H1 (cell line): ENCODE data around the gene FLVCR2. TPM values are rescaled to one million over a fixed set of nuclear protein-coding genes. Genes with fewer than 3 reads are reported as not detected.

Experiments used
- CTCF ChIA-PET: fragments of 300-600 bp; sonication (Branson Sonifier 250); formaldehyde crosslinking; loops from one replicate; lab custom pipeline; 2021; ENCODE audit not compliant: partially characterized antibody; lab: Charles Lee
- POLR2A ChIA-PET: fragments of 300-600 bp; sonication (Branson Sonifier 250); formaldehyde crosslinking; loops from one replicate; lab custom pipeline; 2021; ENCODE audit warnings: inconsistent platforms; ENCODE audit not compliant: partially characterized antibody; lab: Charles Lee
- DNase-seq, 2 experiments: peaks; one replicate each; pipeline versions ENCODE4 v3.0.0 to v3.0.0-alpha.2; 2010 to 2022; ENCODE audit warnings: low spot score in 2 of 2, low read depth in 1 of 2, mixed read lengths in 1 of 2
- FAIRE-seq: peaks from 2 replicates; lab custom pipeline; 2011; peaks lifted over from hg19 to GRCh38; lab: Jason Lieb, UNC
- H2AFZ ChIP-seq: 2 replicates; pipeline ENCODE4 v1.8.1; 2012; ENCODE audit warnings: low read length, inconsistent platforms
- H2AK5ac ChIP-seq: 2 replicates; pipeline ENCODE4 v1.6.1; 2013; ENCODE audit warnings: low read depth, low read length
- H2BK120ac ChIP-seq: replicated peaks from 2 replicates; pipeline ENCODE3; 2013; ENCODE audit warnings: low read depth, low read length, inconsistent platforms
- H2BK12ac ChIP-seq: 2 replicates; pipeline ENCODE4 v1.6.1; 2013; ENCODE audit warnings: low read depth, low read length
- H2BK15ac ChIP-seq: 2 replicates; pipeline ENCODE4 v1.6.1; 2013; ENCODE audit warnings: low read length
- H2BK20ac ChIP-seq: 2 replicates; pipeline ENCODE4 v1.6.1; 2013; ENCODE audit warnings: low read length
- H2BK5ac ChIP-seq: 2 replicates; pipeline ENCODE4 v1.6.1; 2013; ENCODE audit warnings: low read depth, low read length
- H3K14ac ChIP-seq: 2 replicates; pipeline ENCODE4 v1.6.1; 2013; ENCODE audit warnings: inconsistent platforms; ENCODE audit not compliant: insufficient read length
- H3K18ac ChIP-seq: 2 replicates; pipeline ENCODE4 v1.6.1; 2013; ENCODE audit warnings: low read length; ENCODE audit errors: extremely low read depth
- H3K23ac ChIP-seq: 2 replicates; pipeline ENCODE4 v1.6.1; 2013; ENCODE audit warnings: inconsistent platforms; ENCODE audit not compliant: insufficient read length
- H3K23me2 ChIP-seq: 2 replicates; pipeline ENCODE4 v1.6.1; 2013; ENCODE audit warnings: low read depth, low read length
- H3K27ac ChIP-seq: 2 replicates; pipeline ENCODE4 v1.6.1; 2011; ENCODE audit warnings: low read depth, low read length, inconsistent platforms
- H3K27me3 ChIP-seq, 4 experiments: replicated peaks in 1 of 4; 1 replicate in 1 of 4; 2 replicates in 3 of 4; pipeline versions ENCODE4 v1.6.1 to v1.8.1; 2011 to 2013; ENCODE audit warnings: low read length in 3 of 4, mild to moderate bottlenecking in 3 of 4, inconsistent platforms in 2 of 4, mixed read lengths in 2 of 4, moderate library complexity in 1 of 4; ENCODE audit not compliant: control insufficient read depth in 3 of 4, insufficient read depth in 3 of 4; ENCODE audit errors: extremely low read depth in 1 of 4
- H3K36me3 ChIP-seq, 4 experiments: 2 replicates each; pipeline versions ENCODE4 v1.6.1 to v1.8.1; 2011 to 2013; ENCODE audit warnings: mild to moderate bottlenecking in 4 of 4, low read length in 3 of 4, moderate library complexity in 2 of 4, control low read depth in 1 of 4, inconsistent platforms in 1 of 4; ENCODE audit not compliant: insufficient read depth in 4 of 4, control insufficient read depth in 2 of 4
- H3K4ac ChIP-seq: replicated peaks from 2 replicates; pipeline ENCODE3; 2013; ENCODE audit warnings: low read length, low read depth, mixed read lengths, inconsistent platforms; ENCODE audit not compliant: insufficient read length
- H3K4me1 ChIP-seq, 4 experiments: replicated peaks in 1 of 4; 1 replicate in 1 of 4; 2 replicates in 3 of 4; pipeline versions ENCODE4 v1.6.1 to v1.8.1; 2011 to 2013; ENCODE audit warnings: low read length in 3 of 4, inconsistent platforms in 2 of 4, mixed read lengths in 1 of 4; ENCODE audit not compliant: insufficient read depth in 4 of 4, control insufficient read depth in 3 of 4
- H3K4me2 ChIP-seq, 2 experiments: 2 replicates each; pipeline versions ENCODE4 v1.6.1 to v1.8.1; 2011 to 2013; ENCODE audit warnings: low read depth in 2 of 2, low read length in 2 of 2, control low read depth in 1 of 2, inconsistent platforms in 1 of 2, mild to moderate bottlenecking in 1 of 2; ENCODE audit not compliant: insufficient read depth in 1 of 2
- H3K4me3 ChIP-seq, 4 experiments: fragments of 200-600, 300-600 bp in 1 of 4; sonication (generic), shearing (Covaris generic), sonication (Bioruptor Twin) in 1 of 4; 2 replicates each; pipeline versions ENCODE4 v1.5.1 to v1.8.1; 2011 to 2016; ENCODE audit warnings: low read length in 4 of 4, low read depth in 3 of 4, control low read depth in 2 of 4, inconsistent platforms in 2 of 4, mild to moderate bottlenecking in 2 of 4, mixed read lengths in 1 of 4, moderate library complexity in 1 of 4; ENCODE audit not compliant: insufficient read depth in 2 of 4; ENCODE audit errors: extremely low read depth in 1 of 4
- H3K56ac ChIP-seq: replicated peaks from 2 replicates; pipeline ENCODE3; 2013; ENCODE audit warnings: low read depth, mild to moderate bottlenecking, mixed read lengths, low read length, inconsistent platforms; ENCODE audit not compliant: insufficient read length
- H3K79me1 ChIP-seq: 2 replicates; pipeline ENCODE4 v1.6.1; 2013; ENCODE audit warnings: low read depth, low read length, control low read depth
- H3K79me2 ChIP-seq, 2 experiments: 2 replicates each; pipeline versions ENCODE4 v1.6.1 to v1.8.1; 2012 to 2013; ENCODE audit warnings: low read length in 2 of 2, mild to moderate bottlenecking in 2 of 2, inconsistent platforms in 1 of 2; ENCODE audit not compliant: insufficient read depth in 2 of 2, control insufficient read depth in 1 of 2
- H3K9ac ChIP-seq, 4 experiments: replicated peaks in 1 of 4; 1 replicate in 1 of 4; 2 replicates in 3 of 4; pipeline versions ENCODE4 v1.6.1 to v1.8.1; 2011 to 2013; ENCODE audit warnings: low read depth in 3 of 4, low read length in 3 of 4, control low read depth in 2 of 4, mild to moderate bottlenecking in 2 of 4, moderate library complexity in 2 of 4, inconsistent platforms in 1 of 4; ENCODE audit errors: extremely low read depth in 1 of 4
- H3K9me3 ChIP-seq, 2 experiments: 2 replicates each; pipeline versions ENCODE4 v1.6.1 to v1.8.1; 2012 to 2013; ENCODE audit warnings: mild to moderate bottlenecking in 2 of 2, moderate library complexity in 2 of 2, control low read depth in 1 of 2, inconsistent platforms in 1 of 2, low read depth in 1 of 2, low read length in 1 of 2, mixed read lengths in 1 of 2; ENCODE audit not compliant: insufficient read depth in 2 of 2
- H4K20me1 ChIP-seq, 2 experiments: replicated peaks in 1 of 2; 2 replicates each; pipeline versions ENCODE3 to v1.8.1; 2011 to 2013; ENCODE audit warnings: inconsistent platforms in 2 of 2, low read length in 2 of 2, mild to moderate bottlenecking in 1 of 2; ENCODE audit not compliant: insufficient read depth in 2 of 2, control insufficient read depth in 1 of 2
- H4K5ac ChIP-seq: 2 replicates; pipeline ENCODE4 v1.6.1; 2013; ENCODE audit warnings: low read length, low read depth, mixed read lengths, inconsistent platforms; ENCODE audit not compliant: insufficient read length
- H4K8ac ChIP-seq: 2 replicates; pipeline ENCODE4 v1.8.0; 2013; ENCODE audit warnings: mild to moderate bottlenecking, moderate library complexity, low read length, inconsistent platforms; ENCODE audit not compliant: insufficient read depth; ENCODE audit errors: extremely low read depth
- H4K91ac ChIP-seq: replicated peaks from 2 replicates; pipeline ENCODE3; 2013; ENCODE audit warnings: low read length, mixed read lengths, inconsistent platforms; ENCODE audit not compliant: insufficient read length
- SAP30 ChIP-seq: fragments of 300-600 bp; sonication (generic); IDR thresholded peaks from 2 replicates; pipeline ENCODE4 v1.7.1; 2012; ENCODE audit warnings: low read length, moderate library complexity, mild to moderate bottlenecking, inconsistent platforms; ENCODE audit not compliant: insufficient read depth, insufficient replicate concordance
- SIRT6 ChIP-seq: IDR thresholded peaks from one replicate; pipeline ENCODE4 v1.7.1; 2012; ENCODE audit warnings: low read length, inconsistent platforms
- SP1 ChIP-seq: IDR thresholded peaks from 2 replicates; pipeline ENCODE4 v1.6.1; 2011; ENCODE audit warnings: low read depth, low read length
- WGBS, 2 experiments: shearing (Covaris generic) in 1 of 2; methylation state at CpG; one replicate each; pipeline versions ENCODE4 v1.1.6 to v1.1.7; 2013 to 2015; ENCODE audit warnings: low lambda C conversion rate in 2 of 2, mixed read lengths in 2 of 2, inconsistent platforms in 1 of 2, low coverage in 1 of 2, missing lambda C conversion rate in 1 of 2; ENCODE audit not compliant: insufficient replicate concordance in 2 of 2, insufficient coverage in 1 of 2, insufficient read length in 1 of 2; ENCODE audit errors: extremely low coverage in 1 of 2, missing lambda C conversion rate in 1 of 2; 5-methylcytosine and 5-hydroxymethylcytosine counted together
- polyA plus RNA-seq, 7 experiments: library from polyadenylated mRNA; depleted of rRNA in 3 of 7; stranded (reverse) in 5 of 7; unstranded in 2 of 7; fragments of >200 nt in 5 of 7; fragments of 200-250 nt in 2 of 7; gene quantifications; 1 replicate in 5 of 7; 2 replicates in 1 of 7; 4 replicates in 1 of 7; pipeline versions ENCODE4 v1.2.1 to v1.2.3, GENCODE V29; 2011 to 2013; ENCODE audit warnings: missing spikeins in 2 of 7, mixed read lengths in 2 of 7
- total RNA-seq: library from RNA; stranded (reverse); fragmentation: NEBNext Ultra II Directional; extraction: Animal tissue kit (Norgen Biotek cat#: 25700); gene quantifications from 2 replicates; pipeline ENCODE4 v1.2.1, GENCODE V29; 2021

FLVCR2 gene
- total and polyA plus RNA-seq, 2 of the 8 experiments (the other 6 are each of a cell fraction or from before 2014, with no cell fraction given), result 7.1 to 8.2 TPM

DNA sequence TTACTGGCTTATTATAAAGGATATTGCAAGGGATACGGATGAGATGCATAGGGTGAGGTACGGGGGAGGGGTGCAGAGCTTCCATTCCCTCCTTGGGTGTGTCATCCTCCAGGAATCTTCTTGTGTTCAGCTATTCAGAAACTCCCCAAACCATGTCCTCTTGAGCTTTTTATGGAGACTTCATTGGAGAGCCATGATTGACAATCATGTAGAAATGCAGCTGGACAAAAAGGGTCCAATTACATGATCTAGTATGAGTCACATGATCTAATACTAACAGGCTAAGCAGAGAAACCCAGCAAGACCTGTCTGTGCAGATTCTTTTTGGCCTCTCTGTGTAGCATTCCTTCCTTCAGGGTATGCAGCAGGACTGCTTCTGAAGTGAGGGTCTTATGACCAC is 23.9 kb upstream of the FLVCR2 start:
- Histone ChIP-seq H3K9me3 (peaks cover 3% of the 10 kb centered on the region in 2 experiments; a peak in 2 of 4 replicates), H3K23ac (no peak overlapping the region)
- POLR2A ChIA-PET, result no interaction called here

More for the DNA sequence above, 23.9 kb upstream of the FLVCR2 start:
- H3K4me1 ChIP-seq, result peaks cover 0 to 9% (median 0%) of the 10 kb centered on the region in 4 experiments; a peak in 1 of 7 replicates
- H2AFZ ChIP-seq, result no peak overlapping the region
- no peaks in the 10 kb centered on the region for H3K79me2 ChIP-seq
- H3K14ac ChIP-seq, result no peak overlapping the region
- H3K27ac ChIP-seq, result no peak overlapping the region
- no peak overlapping the region for H2BK20ac ChIP-seq
- no peak overlapping the region for H4K8ac ChIP-seq
- no peak overlapping the region for H3K18ac ChIP-seq
- H2BK15ac ChIP-seq, result no peak overlapping the region
- no peaks in the 10 kb centered on the region for H4K20me1 ChIP-seq
- no peak overlapping the region for H4K91ac ChIP-seq
- H3K4me2 ChIP-seq, result no peak overlapping the region
- no peak overlapping the region for H3K4ac ChIP-seq
- H4K5ac ChIP-seq, result no peak overlapping the region
- H2BK5ac ChIP-seq, result no peak overlapping the region
- no peaks in the 10 kb centered on the region for H3K79me1 ChIP-seq
- H3K56ac ChIP-seq, result no peak overlapping the region
- TF ChIP-seq SP1 (no peak), SAP30 (no peak), SIRT6 (no peak)
- TF ChIP-seq, all 59 proteins: peak for 0
- Histone ChIP-seq H3K4me3 (no peak overlapping the region), H3K27me3 (no peaks in the 10 kb centered on the region), H3K23me2 (no peaks in the 10 kb centered on the region; the same call in 1 of the 2 replicates), H3K9ac (no peak overlapping the region), H3K36me3 (no peaks in the 10 kb centered on the region), H2AK5ac (no peak overlapping the region), H2BK12ac (no peak overlapping the region), H2BK120ac (no peak overlapping the region)
- CTCF ChIA-PET, result interaction anchor here (0.6 to 1.8 kb wide), 5 partner anchors 30 to 676 kb away, joined by 3 to 6 read pairs (median 3); no protein-coding TSS in a partner anchor
- DNase-seq, result no peak
- 44% methylated on average over 2 of the region's 2 CpGs; no CpG with 5 or more reads in 1 of the 2 experiments for WGBS, 2 experiments
- no peak for FAIRE-seq
